ENCODE measurements around the gene NPHP1.
"Not testable (repeated sequence)": the region's sequence is repeated elsewhere in the genome, so short reads cannot be mapped to it uniquely, and the experiment has no call there.

DNA sequence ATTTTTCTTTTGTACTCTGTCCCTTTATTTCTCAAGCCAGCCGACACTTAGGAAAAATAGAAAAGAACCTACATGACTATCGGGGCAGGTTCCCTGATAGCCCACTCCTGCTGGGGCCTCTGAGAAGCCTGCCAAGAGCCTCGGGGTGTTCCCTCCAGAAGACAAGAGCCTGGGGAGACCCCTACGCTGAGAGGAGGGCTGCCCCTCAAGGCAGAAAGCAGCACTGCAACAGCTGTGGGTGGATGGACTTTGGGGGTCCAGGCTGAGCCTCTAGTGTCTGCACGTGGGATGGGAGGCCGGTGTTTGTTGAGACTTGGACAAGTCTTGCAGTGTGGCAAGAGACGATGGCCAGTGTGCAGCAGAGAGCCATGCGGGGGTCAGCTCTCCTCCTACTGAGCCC, 121.7 kb downstream of the NPHP1 start:
- TF ChIP-seq, protein P1, sequence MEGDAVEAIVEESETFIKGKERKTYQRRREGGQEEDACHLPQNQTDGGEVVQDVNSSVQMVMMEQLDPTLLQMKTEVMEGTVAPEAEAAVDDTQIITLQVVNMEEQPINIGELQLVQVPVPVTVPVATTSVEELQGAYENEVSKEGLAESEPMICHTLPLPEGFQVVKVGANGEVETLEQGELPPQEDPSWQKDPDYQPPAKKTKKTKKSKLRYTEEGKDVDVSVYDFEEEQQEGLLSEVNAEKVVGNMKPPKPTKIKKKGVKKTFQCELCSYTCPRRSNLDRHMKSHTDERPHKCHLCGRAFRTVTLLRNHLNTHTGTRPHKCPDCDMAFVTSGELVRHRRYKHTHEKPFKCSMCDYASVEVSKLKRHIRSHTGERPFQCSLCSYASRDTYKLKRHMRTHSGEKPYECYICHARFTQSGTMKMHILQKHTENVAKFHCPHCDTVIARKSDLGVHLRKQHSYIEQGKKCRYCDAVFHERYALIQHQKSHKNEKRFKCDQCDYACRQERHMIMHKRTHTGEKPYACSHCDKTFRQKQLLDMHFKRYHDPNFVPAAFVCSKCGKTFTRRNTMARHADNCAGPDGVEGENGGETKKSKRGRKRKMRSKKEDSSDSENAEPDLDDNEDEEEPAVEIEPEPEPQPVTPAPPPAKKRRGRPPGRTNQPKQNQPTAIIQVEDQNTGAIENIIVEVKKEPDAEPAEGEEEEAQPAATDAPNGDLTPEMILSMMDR (IDR thresholded peaks at IDR 0.05): not testable (repeated sequence)
- TF ChIP-seq POLR2A, POLR2AphosphoS5 (IDR thresholded peaks at IDR 0.05): not testable (repeated sequence)

All from prostate gland (tissue), 2 donors.